HG02623 (cell line): ENCODE measurements around the gene GLT8D2.

Experiments
- ATAC-seq: cut with Tn5 transposase; IDR thresholded peaks from one replicate; pipeline ENCODE4 v1.9.1; 2021; ENCODE audit warnings: moderate library complexity; ENCODE audit not compliant: unreplicated experiment

Gene GLT8D2

DNA sequence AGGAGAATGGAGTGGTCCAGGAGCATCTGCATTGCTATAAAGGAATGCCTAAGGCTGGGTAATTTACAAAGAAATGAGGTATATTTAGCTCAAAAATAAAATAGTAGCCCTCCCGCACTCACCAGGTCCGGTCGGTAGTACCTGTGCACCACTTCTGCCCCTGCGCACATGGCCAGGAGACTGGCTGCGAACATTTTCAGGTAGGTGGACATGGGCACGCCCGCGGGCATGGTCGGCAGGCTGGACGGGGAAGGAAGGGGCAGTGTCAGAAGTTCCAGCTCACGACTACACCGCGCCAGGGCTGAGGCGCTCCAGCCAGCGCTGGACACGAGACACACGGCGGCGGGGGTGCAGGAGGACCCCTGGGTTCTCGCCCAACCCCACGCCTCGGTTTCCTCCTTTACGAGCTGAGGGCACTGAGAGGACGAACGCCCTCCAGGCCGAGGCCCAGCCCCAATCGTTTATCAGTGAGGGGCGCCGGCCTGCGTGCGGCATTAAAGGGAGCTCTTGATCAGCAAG lies 93.4 kb downstream of the GLT8D2 start:
- ATAC-seq: peak; percentile 3

DNA sequence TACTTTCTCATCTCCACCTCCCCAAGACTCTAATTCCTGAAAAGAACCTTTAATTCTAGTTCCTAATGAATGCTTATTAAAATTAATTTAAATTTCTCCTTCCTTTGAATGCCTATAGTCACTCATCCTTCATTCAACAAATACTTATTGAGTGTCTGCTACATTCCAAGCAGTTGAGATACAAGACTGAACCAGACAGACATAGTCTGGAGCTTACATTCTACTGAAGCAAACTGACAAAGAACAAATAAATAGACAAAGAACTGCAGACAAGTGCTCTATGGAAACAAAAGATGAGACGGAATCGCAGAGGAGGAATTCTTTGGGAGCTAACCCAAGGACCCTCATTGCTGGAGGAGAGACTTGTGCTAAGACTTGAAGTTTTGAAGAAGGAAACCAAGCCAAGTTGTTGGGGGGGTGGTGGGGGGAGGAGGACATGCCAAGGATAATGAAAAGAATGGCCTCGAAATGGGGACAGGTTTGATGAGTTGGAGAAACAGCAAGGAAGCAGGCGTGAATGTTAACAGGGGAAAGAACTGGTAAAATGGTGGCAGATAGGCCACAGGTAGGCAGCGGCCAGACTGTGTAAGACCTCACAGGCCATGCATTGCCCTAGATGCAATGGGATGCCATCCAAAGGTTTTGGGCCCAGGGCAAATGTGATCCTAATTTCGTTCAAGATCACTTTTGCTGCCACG lies 94.0 kb downstream of the GLT8D2 start:
- ATAC-seq: no peak

DNA sequence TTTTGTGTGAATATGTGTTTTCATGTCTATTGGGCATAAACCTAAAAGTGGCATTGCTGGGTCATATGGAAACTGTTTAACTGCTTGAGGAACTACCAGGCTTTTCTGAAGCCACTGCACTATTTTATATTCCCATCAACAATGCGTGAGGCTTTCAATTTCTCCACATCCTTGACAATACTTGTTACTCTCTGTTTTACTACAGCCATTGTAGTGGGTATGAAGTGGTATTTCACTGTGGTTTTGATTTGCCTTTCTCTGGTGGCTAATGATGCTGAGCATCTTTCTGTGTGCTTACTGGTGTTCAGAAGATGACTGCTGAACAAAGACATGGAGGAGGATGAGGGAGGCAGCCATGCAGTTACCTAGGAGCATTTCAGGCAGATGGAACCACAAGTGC lies 97.5 kb downstream of the GLT8D2 start:
- ATAC-seq: no peak

DNA sequence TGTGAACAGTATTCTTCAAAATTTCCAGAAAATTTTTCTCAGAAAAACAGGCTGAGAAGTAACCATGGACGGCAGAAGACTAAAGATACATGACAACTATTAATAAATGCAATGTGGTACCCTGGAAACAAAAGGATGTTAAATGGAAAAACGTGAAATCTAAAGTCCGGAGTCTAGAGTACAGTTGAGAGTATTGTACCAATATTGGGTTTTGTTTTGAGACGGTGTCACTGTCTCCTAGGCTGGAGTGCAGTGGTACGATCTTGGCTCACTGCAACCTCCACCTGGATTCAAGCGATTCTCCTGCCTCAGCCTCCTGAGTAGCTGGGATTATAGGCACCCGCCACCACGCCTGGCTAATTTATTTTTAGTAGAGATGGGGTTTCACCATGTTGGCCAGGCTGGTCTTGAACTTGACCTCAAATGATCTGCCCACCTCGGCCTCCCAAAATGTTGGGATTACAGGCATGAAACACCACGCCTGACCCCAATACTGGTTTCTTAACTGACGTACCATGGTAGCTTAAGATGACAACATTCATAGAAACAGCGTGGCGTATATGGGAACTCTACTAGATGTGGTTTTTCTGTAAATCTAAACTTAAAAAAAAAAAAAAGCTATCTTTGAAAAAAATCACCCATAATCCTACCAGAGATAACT lies 101.1 kb downstream of the GLT8D2 start:
- no peak for ATAC-seq

DNA sequence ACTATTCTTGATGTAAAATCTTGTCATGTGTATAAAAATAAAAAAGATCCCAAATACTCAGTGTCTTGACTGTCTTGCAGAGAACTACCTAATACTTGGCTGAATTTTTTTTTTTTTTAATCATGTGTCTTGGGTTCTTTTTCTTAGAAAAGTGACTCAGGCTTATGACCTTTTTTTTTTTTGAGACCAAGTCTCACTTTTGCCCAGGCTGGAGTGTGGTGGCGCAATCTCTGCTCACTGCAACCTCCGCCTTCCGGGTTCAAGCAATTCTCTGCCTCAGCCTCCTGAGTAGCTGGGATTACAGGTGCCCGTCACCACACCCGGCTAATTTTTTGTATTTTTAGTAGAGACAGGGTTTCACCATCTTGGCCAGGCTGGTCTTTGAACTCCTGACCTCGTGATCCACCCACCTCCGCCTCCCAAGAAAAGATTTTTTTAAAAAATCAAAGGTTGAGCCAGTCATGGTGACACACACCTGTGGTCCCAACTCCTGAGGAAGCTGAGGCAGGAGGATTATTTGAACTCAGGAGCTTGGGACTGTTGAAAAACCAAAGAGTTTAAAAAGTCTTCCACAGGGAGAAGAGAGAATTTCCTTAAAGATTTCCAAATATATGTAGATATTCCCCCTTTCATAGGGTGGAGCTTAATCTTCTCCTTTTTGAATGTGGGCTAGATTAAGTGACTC lies 102.0 kb downstream of the GLT8D2 start:
- no peak for ATAC-seq

DNA sequence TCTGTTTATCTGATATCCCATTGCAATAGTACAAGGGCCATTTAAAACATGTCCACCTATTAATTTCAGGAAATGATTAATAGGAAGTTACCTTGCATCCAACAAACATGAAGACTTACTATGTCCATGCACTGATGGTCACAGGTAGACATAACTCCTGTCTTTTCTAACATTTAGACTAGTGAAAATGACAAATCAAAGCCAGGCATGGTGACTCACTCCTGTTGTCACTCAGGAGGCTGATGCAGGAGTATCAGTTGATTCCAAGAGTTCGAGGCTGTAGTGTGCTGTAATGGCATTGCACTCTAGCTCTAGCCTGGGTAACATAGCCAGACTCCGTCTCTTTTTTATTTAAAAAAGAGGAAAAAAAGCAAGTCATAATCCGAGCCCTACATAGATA lies 105.0 kb downstream of the GLT8D2 start:
- ATAC-seq: no peak
